NCI-H510A (cell line): Measurements from ENCODE around the gene ARIH2.
A peak's percentile ranks its signal among the peaks of the same experiment; 100 is the strongest.

ENCODE experiments used
- DNase-seq: peaks from one replicate; lab custom pipeline; 2025; lab: John Stamatoyannopoulos, UW

Gene ARIH2

DNA sequence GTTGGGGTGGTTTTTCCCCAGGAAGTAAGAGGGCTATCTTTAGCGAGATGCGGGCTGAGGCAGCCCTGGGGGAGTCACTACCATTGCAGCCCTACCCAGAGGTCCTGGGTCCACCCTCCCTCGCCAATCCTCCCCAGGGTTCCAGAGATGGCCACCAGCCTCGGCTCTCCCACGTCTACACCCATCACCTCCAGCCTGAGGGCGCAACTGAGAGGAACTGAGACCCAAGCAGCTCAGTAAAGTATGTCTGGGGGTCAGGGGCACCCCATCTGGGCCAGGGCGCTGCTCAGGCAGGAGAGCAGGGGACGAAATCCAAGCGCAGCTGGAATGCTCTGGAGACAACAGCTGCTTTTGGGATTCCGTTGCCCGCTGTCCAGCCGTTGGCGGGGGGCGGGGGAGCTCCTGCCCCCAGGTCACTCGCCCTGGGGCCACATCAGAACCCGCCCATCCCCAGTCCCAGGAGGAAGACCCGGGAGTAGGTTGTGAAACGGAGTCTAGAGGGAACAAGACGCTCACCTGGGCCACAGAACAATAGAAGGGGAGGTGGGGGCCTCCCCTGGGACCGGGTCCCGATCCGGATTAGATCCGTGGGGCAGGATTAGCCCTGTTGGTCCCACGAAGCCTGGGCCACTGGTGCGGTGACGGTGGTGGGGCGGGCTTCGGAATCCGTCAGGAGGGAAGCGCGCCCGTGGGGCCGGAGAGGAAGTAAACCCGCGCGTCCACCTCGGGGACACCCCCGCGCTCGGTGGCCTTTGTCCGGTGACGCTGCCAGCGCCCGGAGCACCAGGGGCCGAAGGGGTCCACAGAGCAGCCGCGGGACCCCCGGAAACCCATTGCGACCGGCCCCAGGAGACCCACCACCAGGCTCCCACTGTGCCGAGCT, 101.9 kb downstream of the ARIH2 start:
- no peak for DNase-seq

DNA sequence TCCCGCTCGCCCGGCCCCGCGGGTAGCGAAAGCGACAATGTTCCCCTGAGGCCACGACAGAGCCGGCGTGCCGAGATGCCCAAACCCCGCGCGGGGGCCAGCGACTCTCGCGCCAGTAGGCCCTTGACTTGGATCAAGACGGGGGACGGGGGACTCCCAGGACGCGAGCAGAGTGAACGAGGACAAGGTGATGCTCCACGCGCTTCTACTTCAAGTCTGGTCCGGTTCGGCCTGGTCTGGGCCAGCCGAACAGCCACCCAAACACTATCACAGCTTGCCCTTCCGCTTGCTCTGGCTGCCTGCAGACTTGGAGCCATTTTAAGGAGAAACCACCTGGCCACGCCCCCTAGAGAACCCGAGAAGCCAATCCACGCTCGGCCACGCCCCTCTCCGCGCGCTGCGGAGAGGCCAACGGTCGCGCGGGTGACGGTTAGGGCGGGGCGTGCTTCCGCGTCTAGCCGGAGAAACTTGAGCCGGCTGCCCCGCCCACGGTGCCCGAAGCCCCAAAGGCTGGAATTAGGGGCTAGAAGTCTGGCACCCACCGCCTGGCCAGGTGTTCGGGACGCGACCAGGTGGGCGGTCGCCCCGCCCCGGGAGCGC, 102.7 kb downstream of the ARIH2 start:
- DNase-seq, result peak; percentile 93

DNA sequence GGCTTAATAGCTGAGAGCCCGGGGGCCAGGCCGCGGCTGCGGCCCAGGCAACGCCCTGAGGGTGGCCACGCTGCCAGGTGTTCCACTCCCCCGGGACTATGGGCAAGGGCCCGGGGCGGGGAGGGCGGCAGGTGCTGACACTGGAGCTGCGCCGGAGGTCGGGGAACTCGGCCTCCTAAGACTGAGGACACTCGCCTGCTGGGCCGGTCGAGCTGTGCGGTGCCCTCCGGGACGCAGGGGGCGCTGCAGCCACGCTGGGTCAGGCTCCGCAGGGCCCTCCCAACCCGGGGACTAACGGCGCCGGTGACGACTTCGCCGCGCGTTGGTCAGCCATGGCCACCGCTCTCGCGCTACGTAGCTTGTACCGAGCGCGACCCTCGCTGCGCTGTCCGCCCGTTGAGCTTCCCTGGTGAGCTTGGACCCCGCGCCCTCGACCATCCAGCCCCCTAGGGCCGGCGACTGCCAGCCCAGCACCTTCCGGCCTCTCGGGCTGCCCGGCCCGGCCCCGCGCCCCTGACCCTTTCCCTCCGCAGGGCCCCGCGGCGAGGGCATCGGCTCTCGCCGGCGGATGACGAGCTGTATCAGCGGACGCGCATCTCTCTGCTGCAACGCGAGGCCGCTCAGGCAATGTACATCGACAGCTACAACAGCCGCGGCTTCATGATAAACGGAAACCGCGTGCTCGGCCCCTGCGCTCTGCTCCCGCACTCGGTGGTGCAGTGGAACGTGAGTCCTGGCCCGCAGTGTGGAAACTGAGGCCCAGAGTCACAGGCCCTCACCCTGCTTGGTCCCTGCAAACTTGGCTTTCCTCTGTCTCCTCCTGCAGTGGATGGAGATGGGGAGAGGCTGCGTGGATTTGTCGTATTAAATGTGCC, 103.4 kb downstream of the ARIH2 start, which contains the start of gene NDUFAF3:
Gene NDUFAF3 (plus strand): TSS at position 309 of the 875 bp plus-strand sequence. CDS start 24 bp downstream, at position 333.
- peak; percentile 91 for DNase-seq

DNA sequence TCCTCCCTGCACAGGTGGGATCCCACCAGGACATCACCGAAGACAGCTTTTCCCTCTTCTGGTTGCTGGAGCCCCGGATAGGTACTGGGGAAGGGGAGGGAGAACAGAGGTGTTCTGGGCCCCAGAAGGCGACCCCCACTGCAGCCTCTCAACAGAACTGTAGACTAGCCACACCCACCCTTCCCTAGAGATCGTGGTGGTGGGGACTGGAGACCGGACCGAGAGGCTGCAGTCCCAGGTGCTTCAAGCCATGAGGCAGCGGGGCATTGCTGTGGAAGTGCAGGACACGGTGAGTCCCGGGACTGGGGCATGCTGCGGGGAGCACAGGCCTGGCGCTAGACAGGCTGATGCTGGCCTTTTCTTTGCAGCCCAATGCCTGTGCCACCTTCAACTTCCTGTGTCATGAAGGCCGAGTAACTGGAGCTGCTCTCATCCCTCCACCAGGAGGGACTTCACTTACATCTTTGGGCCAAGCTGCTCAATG, 104.1 kb downstream of the ARIH2 start:
- no peak for DNase-seq

DNA sequence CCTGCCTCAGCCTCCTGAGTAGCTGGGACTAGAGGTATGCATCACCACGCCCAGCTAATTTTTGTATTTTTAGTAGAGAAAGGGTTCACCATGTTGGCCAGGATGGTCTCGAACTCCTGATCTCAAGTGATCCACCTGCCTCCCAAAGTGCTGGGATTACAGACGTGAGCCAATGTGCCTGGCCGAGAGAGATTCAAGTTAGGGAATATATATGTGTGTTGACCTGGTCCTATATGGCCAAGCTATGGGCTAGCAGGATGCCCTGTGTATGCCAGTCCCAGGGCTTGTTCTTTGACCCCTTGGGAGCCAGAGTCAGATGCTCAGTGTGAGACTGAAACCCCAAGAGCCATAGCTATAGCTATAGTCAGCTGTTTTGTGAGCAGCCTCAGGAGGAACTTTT, 105.1 kb downstream of the ARIH2 start:
- no peak for DNase-seq

DNA sequence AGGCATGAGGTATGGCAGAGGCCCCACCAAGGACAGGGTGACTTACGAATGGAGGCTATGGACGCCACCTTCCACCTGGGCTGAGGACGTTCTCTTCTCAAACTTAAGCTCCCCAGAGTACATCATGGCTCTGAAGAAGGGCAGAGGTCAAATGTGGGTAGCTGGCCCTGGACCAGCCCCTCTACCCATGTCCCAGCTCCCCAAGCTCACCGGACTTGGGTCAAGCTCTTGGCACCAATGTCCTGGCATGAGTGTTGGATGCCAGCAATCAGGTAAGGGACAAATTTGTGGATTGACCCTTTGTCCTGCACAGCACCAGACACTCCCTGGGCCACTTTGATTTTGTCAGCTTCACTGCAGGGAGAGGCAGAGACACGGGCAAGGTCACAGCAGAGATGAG, 105.8 kb downstream of the ARIH2 start:
- no peak for DNase-seq

DNA sequence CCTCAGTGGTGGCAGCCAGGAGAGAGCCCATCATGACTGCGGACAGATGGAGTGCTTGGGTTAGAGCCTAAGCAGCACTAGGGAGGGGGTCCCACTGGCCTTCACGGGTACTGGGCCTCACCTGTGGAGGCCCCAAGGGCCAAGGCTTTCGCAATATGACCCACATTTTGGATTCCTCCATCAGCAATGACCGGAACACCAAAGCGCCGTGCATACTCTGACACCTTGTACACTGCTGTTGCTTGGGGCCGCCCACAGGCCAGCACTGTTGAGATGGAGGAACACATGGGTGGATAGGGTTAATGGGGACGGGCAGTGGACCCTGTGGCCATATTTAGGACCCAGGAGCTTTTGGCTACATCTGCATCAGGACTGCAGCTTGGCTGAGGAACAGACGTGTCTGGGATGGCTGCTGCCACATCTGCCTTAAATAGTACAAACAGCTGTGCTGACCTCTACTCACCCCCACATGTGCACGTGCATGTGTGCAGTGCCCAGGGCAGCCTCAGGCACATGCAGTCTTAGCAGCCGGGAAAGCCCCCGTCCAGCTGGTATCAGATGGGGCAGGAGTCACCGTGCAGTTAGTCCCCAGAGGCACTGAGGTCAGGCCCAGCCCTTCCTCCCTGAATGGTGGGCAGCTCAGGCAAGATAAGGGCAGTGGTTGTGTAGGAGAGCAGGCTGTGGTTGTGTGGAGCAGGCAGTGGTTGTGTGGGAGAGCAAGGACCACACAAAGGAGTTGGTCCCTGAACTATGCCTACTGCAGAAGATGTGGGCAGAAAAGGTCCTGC, 106.6 kb downstream of the ARIH2 start:
- DNase-seq, result no peak

DNA sequence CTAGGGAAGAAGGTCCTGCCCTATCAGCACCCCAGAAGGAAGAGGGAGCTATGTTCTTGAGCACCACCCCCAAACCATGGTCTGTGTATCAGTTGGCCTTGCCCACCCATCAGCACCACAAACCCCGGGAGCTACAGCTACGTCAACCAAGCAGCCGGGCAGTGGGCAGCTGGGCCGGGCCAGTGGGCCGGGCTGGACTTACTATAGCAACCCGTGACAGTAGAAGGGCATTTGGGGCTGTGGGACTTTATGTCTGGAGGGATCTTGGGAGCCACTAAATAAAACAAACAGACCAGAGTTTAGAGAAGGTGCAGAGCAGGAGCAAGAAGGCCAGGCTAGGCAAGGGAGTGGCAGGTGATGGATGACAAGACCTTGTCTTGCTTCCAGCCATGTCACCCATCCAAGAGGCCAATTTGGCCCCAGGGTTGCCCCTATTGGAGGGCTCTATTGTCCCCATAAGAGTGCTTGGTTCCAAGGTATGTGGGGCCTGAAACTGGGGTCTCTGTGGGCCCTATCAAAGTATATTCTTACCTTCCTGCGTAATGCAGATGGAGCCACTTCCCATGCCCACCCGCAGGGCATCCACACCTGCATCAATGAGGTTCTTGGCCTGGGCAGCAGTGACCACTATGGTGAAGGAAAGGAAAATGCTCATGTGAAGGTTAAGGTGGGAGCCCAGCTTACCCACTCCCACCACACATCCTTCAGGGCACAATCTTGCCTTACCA, 107.3 kb downstream of the ARIH2 start:
- DNase-seq, result no peak

DNA sequence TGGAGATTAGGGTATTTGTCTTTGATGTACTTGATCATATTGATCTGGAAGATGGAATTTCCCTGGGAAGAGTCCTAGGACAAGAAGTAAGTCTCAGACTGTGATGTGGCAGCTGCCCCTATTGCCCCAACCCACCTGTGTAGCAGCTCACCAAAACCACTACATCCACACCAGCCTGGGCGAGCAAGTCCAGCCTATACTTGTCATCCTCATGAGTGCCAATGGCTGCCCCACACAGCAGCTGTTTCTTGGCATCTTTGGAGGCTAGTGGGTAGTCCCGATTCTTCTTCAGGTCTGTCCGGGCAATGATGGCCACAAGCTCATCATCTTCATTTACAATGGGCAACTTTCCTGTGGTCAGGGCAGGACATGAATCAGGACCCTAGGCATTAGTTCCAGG, 107.9 kb downstream of the ARIH2 start:
- no peak for DNase-seq

DNA sequence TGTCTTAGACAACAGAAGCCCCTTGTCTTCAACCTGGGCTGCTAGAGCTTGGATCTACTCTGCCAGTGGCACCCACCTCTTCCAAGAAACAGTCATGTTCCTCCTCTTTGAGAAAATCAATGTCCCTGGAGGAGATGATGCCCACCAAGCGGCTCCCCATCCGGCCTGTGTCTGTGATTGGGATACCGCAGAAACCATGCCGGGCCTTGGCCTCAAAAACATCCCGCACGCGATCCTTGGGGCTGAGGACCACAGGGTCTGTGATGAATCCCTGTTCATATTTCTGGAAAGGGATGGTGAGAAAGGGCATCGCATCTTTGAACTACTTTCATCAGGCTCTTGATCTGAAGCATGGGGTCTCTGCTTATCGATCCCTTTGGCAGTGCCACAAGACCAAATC, 109.0 kb downstream of the ARIH2 start:
- no peak for DNase-seq

DNA sequence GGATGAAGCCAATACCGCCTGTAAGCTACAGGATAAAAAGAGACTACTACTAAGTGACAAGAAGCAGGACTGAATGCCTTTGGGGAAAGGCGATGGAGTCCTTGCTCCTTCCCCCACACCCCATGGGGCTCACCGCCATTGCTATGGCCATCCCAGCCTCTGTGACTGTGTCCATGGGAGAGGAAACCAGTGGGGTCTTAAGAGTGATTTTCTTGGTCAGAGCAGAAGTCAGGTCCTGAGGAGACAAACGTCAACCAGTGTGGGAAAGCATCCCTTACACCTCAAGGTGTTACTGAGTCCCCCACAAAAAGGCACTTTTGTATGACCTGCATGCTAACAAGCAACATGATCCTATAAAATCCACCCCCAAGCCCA, 109.6 kb downstream of the ARIH2 start:
- DNase-seq, result no peak

DNA sequence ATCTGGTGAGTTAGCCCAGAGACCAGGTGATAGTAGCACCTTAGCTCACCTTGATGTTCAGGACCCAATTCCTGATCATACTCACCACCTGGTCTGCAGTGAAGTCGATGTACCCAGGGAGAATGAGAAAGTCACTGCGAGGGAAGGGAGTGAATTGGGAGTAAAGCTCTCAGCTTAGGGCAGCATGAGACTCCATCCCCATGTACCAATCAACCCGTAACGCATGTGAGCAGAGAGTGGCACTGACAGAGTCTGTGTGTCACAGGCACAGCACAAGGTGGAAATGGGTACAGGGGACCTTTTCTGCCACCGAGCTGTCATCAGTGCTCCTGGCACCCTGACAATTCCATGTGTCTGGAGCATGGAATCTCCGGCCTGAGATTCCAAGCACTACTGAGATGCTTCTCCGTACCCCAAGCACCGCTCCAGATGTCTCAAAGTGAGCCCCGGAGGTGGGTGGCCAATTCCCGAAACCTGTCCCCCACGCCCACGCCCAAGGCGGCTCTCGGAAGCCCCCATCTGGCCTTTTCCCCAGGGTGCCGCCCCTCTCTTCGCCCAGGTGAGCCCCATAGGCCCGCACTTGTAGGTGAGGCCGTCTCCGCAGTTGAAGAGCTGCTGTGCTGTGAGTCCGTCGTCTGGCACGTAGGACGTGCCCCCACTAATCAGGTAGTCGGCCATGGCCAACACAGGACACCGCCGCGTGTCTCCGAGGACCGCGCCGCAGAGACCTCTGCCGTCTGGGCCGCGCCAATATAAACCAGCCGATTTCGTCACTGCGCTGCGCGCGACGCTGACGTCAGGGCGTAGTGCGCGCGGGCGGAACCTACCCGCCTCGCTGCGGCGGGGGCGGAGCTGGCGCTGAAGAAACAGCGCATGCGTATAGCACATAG, 110.3 kb downstream of the ARIH2 start, which contains the start of gene IMPDH2:
Gene IMPDH2 (minus strand): TSS at position 726 of the 890 bp plus-strand sequence. CDS start 48 bp downstream, at position 678.
- peak; percentile 68 for DNase-seq

DNA sequence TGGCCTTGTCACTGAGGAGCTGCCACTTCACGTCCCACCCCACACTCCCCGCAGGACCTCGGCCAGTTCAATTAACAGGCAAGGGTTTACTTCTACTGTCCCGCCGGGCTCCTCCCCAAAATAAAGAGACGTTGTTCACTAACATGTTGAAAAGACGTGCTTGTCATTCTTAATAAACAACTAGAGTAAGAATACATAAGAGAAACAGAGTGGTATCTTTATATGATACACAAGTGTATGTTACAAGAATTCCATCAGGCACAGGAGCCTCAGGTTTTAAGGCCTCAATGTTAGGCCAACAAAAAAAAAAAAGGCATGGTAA, 110.9 kb downstream of the ARIH2 start:
- no peak for DNase-seq

DNA sequence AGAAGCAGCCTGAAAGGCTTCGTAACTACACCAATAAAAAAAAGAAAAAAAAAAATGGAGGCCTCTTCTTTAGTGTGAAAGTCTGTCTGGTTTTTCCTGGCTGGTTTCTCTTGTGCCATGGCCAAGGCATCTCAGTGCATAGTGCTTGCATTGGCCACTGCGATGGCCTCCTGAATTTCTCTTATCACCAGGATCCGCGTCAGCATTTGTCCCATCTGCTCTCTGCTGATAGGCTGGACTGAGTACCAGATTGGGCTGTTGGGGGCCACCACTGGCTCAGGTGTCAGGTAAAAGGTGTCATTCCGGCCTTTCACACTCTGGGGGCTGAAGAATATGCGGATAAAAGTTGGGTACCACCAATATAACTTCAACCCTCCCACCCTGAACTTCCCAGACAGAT, 111.7 kb downstream of the ARIH2 start:
- no peak for DNase-seq

DNA sequence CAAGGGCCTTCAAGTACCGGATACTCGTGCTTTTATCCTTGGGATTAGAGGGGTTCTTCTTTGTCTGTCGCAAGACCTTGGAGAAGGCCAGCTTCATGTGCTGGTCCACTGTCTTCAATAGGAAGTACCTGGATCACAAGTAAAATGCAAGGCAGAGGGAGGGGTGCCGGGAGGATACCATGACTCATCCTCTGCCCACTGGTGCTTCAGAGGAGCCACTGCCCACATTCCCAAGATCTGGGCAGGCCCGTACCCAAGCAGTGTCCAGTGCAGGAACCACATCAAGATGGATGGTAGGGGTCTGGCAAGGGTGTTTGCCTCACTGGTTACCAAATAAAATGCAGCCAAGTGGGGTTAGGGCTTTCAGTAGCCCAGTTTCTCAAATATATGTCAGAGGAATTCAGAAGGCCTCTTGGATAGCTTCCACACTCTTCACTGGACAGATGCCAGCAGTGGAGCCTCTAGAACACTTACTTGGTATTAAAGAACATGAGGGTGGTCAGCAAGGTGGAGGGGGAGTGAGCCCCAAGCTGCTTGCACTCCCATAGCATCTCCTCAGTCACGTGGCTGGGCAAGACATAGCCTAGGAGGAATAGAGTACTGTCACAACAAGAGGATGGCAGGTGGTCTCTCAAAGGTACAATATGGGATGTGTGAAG, 114.1 kb downstream of the ARIH2 start:
- DNase-seq, result no peak

DNA sequence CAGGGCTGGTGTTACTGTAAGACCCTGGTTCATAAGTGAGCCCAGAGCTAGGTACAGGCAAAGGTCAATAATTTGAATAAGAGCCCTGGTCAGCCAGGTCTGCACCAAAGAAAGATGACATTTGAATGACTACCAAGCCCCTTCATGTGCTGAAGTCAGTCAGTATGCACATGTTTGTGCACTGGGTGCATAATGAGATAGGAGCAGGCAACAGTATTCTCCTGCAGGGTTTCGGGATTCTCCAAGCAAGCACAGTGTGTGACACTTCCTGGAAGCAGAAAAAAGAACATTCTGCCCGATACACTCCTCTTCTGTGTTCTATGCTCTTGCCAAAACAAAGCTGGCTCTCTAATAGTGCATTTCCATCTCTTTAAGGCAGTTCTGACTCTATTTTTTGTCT, 116.0 kb downstream of the ARIH2 start:
- no peak for DNase-seq

DNA sequence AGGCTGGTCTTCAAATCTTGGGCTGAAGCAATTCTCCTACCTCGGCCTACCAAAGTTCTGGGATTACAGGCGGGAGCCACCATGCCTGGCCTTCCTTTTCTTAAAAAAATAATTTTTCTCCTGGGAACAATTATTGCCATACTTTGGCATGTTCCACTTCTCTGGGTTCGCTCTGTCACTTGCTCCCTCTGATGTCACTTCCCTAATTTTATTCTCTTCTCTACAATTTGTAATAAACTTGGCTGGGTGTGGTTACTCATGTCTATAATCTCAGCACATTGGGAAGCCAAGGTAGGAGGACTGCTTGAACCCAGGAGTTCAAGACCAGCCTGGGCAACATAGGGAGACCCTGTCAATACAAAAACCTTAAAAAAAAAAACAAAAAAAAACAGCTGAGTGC, 116.6 kb downstream of the ARIH2 start:
- no peak for DNase-seq
